Body of pancreas (tissue), 4 donors: ENCODE results near the gene ATP5MC3.

Experiments used
- POLR2A ChIP-seq, 3 donors: fragments of 450-650 bp; IDR thresholded peaks; one replicate each; pipeline ENCODE4 v1.6.1; 2016; ENCODE audit warnings: antibody characterized with exemption in 3 of 3, mild to moderate bottlenecking in 2 of 3
- TF ChIP-seq, protein P1 (sequence below), 7 experiments: fragments of 450-650 bp in 4 of 7; fragments of 200-600 bp in 3 of 7; sonication (generic) in 3 of 7; IDR thresholded peaks; one replicate each; pipeline ENCODE4 v1.5.1; 2016 to 2019; ENCODE audit warnings: antibody characterized with exemption in 7 of 7

DNA sequence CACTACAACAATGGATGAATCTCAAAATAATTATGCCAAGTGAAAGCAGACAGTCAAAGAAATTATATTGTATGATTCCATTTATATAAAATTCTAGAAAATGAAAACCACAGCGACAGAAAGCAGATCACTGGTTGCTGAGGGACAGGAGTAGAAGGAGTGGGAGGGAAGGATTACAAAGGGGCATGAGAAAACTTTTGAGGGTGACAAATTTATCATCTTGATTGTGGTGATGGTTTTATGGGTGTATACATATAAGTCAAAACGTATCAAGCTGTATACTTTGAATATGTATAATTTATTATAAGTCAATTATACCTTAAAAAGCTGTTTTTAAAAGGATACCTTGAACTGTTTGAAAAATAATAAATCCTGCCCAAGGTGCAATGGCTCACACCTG, 41.2 kb downstream of the ATP5MC3 start:
- TF ChIP-seq, protein P1, sequence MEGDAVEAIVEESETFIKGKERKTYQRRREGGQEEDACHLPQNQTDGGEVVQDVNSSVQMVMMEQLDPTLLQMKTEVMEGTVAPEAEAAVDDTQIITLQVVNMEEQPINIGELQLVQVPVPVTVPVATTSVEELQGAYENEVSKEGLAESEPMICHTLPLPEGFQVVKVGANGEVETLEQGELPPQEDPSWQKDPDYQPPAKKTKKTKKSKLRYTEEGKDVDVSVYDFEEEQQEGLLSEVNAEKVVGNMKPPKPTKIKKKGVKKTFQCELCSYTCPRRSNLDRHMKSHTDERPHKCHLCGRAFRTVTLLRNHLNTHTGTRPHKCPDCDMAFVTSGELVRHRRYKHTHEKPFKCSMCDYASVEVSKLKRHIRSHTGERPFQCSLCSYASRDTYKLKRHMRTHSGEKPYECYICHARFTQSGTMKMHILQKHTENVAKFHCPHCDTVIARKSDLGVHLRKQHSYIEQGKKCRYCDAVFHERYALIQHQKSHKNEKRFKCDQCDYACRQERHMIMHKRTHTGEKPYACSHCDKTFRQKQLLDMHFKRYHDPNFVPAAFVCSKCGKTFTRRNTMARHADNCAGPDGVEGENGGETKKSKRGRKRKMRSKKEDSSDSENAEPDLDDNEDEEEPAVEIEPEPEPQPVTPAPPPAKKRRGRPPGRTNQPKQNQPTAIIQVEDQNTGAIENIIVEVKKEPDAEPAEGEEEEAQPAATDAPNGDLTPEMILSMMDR (IDR thresholded peaks at IDR 0.05), result no peak
- TF ChIP-seq POLR2A (IDR thresholded peaks at IDR 0.05), result no peak
